ENCODE data around the gene CDC7.

DNA sequence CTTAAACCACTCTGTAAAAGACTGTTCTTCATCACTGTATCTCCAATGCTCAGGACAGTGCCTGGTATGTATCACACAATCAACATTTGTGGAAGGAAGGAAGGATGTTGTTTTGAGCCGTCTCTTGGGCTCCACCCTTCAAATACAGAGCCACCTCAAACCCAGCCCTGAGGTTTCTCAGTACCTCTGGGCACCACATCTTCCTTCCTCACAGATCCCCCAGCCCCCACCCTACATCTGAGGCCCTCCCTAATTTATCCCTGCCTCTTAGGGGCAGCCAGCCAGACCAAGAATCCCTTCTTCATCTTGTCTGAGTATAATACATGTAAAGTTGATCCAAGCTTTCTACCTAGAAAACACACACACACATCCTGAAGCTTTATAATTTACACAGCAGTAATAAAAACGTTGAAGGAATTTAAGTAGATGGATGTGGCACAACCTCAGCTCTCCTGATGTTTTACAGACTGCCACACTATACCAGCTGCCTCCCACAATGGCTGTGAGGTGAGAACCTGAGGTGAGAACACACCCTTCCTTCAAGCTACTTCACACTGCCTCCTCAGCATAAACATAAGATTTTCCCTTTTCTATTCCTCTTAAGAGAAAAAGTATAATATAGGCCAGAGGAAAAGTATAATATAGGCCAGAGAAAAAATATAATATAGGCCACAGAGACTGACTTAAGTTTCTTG lies 48.5 kb downstream of the CDC7 start:
- TF ChIP-seq, protein P1, sequence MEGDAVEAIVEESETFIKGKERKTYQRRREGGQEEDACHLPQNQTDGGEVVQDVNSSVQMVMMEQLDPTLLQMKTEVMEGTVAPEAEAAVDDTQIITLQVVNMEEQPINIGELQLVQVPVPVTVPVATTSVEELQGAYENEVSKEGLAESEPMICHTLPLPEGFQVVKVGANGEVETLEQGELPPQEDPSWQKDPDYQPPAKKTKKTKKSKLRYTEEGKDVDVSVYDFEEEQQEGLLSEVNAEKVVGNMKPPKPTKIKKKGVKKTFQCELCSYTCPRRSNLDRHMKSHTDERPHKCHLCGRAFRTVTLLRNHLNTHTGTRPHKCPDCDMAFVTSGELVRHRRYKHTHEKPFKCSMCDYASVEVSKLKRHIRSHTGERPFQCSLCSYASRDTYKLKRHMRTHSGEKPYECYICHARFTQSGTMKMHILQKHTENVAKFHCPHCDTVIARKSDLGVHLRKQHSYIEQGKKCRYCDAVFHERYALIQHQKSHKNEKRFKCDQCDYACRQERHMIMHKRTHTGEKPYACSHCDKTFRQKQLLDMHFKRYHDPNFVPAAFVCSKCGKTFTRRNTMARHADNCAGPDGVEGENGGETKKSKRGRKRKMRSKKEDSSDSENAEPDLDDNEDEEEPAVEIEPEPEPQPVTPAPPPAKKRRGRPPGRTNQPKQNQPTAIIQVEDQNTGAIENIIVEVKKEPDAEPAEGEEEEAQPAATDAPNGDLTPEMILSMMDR (IDR thresholded peaks at IDR 0.05): no peak
- TF ChIP-seq NR2C2 (CRISPR knock-in tag; IDR thresholded peaks at IDR 0.05) (no peak), GRHL2 (CRISPR knock-in tag; IDR thresholded peaks at IDR 0.05; ENCODE audit: insufficient replicate concordance, severe bottlenecking) (no peak)

Measured in WTC11 (cell line).